MM.1S (cell line): ENCODE measurements around the gene CPPED1.

ENCODE experiments used
- DNase-seq: peaks from one replicate; pipeline ENCODE4 v3.0.0-alpha.2; 2015
- H2AFZ ChIP-seq: fragments of 300-600 bp; sonication (generic); 2 replicates; pipeline ENCODE4 v1.6.0; 2016; ENCODE audit warnings: antibody characterized with exemption, low read length
- H3F3A ChIP-seq: fragments of 300-600 bp; sonication (generic); 2 replicates; pipeline ENCODE4 v1.6.1; 2016; ENCODE audit warnings: mild to moderate bottlenecking, antibody characterized with exemption, low read length, moderate library complexity, mixed read lengths; ENCODE audit not compliant: insufficient read depth
- H3K27ac ChIP-seq: fragments of 300-600 bp; sonication (generic); 2 replicates; pipeline ENCODE4 v1.5.1; 2016; ENCODE audit warnings: mild to moderate bottlenecking, low read length
- H3K27me3 ChIP-seq: fragments of 300-600 bp; sonication (generic); replicated peaks from 2 replicates; pipeline ENCODE4 v1.6.0; 2016; ENCODE audit warnings: low read length; ENCODE audit not compliant: insufficient read depth
- H3K36me3 ChIP-seq: fragments of 300-600 bp; sonication (generic); replicated peaks from 2 replicates; pipeline ENCODE4 v1.6.1; 2016; ENCODE audit warnings: mild to moderate bottlenecking, low read length, mixed read lengths; ENCODE audit not compliant: insufficient read depth
- H3K4me1 ChIP-seq: fragments of 300-600 bp; sonication (generic); 2 replicates; pipeline ENCODE4 v1.6.1; 2016; ENCODE audit warnings: low read length, mixed read lengths
- H3K4me2 ChIP-seq: fragments of 300-600 bp; sonication (generic); 2 replicates; pipeline ENCODE4 v1.6.0; 2016; ENCODE audit warnings: low read depth, low read length
- H3K4me3 ChIP-seq: fragments of 300-600 bp; sonication (generic); 2 replicates; pipeline ENCODE4 v1.5.1; 2016; ENCODE audit warnings: low read length, mixed read lengths
- H3K79me2 ChIP-seq: fragments of 300-600 bp; sonication (generic); 2 replicates; pipeline ENCODE4 v1.6.1; 2016; ENCODE audit warnings: mixed run types, low read length, mixed read lengths
- H3K9ac ChIP-seq: fragments of 300-600 bp; sonication (generic); 2 replicates; pipeline ENCODE4 v1.6.1; 2016; ENCODE audit warnings: low read length, mixed read lengths
- H3K9me2 ChIP-seq: fragments of 300-600 bp; sonication (generic); replicated peaks from 2 replicates; pipeline ENCODE4 v1.6.1; 2016; ENCODE audit warnings: mild to moderate bottlenecking, low read length, mixed read lengths; ENCODE audit not compliant: insufficient read depth
- H3K9me3 ChIP-seq: fragments of 300-600 bp; sonication (generic); replicated peaks from 2 replicates; pipeline ENCODE4 v1.6.1; 2016; ENCODE audit warnings: mild to moderate bottlenecking, low read length, mixed read lengths; ENCODE audit not compliant: insufficient read depth
- H4K20me1 ChIP-seq: fragments of 300-600 bp; sonication (generic); 2 replicates; pipeline ENCODE4 v1.6.1; 2016; ENCODE audit warnings: mild to moderate bottlenecking, low read length, moderate library complexity, mixed read lengths; ENCODE audit not compliant: insufficient read depth
- CTCF ChIP-seq: fragments of 300-600 bp; sonication (generic); IDR thresholded peaks from 2 replicates; pipeline ENCODE4 v1.5.1; 2016; ENCODE audit warnings: antibody characterized with exemption, low read length, mixed read lengths
- EZH2 ChIP-seq: fragments of 300-600 bp; sonication (generic); optimal IDR thresholded peaks from 2 replicates; pipeline ENCODE3; 2017; ENCODE audit warnings: low read depth, mild to moderate bottlenecking, antibody characterized with exemption, low read length, mixed read lengths
- EZH2phosphoT487 ChIP-seq: fragments of 300-600 bp; sonication (generic); IDR thresholded peaks from 2 replicates; pipeline ENCODE4 v1.6.1; 2018; ENCODE audit warnings: antibody characterized with exemption, low read length

Gene CPPED1

GRCh38 chr16:12625716-12626115 is 178.0 kb downstream of the CPPED1 start:
- H3K9ac ChIP-seq: no peak overlapping the region
- H3K9me2 ChIP-seq: no peaks in the 10 kb centered on the region
- H2AFZ ChIP-seq: no peak overlapping the region
- H3K27me3 ChIP-seq: no peaks in the 10 kb centered on the region
- H3K36me3 ChIP-seq: no peaks in the 10 kb centered on the region
- H4K20me1 ChIP-seq: no peaks in the 10 kb centered on the region
- no peak for DNase-seq
- no peaks in the 10 kb centered on the region for H3F3A ChIP-seq
- no peaks in the 10 kb centered on the region for H3K9me3 ChIP-seq
- no peak overlapping the region for H3K27ac ChIP-seq
- no peaks in the 10 kb centered on the region for H3K79me2 ChIP-seq
- no peak overlapping the region for H3K4me3 ChIP-seq
- no peak overlapping the region for H3K4me2 ChIP-seq
- TF ChIP-seq EZH2: no peak
- no peak for TF ChIP-seq CTCF
- TF ChIP-seq EZH2phosphoT487: no peak
- no peaks in the 10 kb centered on the region for H3K4me1 ChIP-seq

GRCh38 chr16:12625068-12625467 is 178.6 kb downstream of the CPPED1 start:
- H3K79me2 ChIP-seq: no peaks in the 10 kb centered on the region
- H3K9ac ChIP-seq: no peak overlapping the region
- no peaks in the 10 kb centered on the region for H3K9me3 ChIP-seq
- H4K20me1 ChIP-seq: no peaks in the 10 kb centered on the region
- H3K9me2 ChIP-seq: no peaks in the 10 kb centered on the region
- H3K4me1 ChIP-seq: no peaks in the 10 kb centered on the region
- H3K27ac ChIP-seq: no peak overlapping the region
- no peaks in the 10 kb centered on the region for H3K36me3 ChIP-seq
- no peak overlapping the region for H3K4me3 ChIP-seq
- no peaks in the 10 kb centered on the region for H3F3A ChIP-seq
- H3K27me3 ChIP-seq: no peaks in the 10 kb centered on the region
- TF ChIP-seq EZH2phosphoT487 (no peak), CTCF (no peak)
- DNase-seq: no peak
- H2AFZ ChIP-seq: no peak overlapping the region
- H3K4me2 ChIP-seq: no peak overlapping the region

- Histone ChIP-seq H3K4me2 (no peak overlapping the region), H3K4me1 (no peaks in the 10 kb centered on the region), H4K20me1 (no peaks in the 10 kb centered on the region), H3K4me3 (no peak overlapping the region), H3K36me3 (no peaks in the 10 kb centered on the region), H3F3A (no peaks in the 10 kb centered on the region), H3K79me2 (no peaks in the 10 kb centered on the region), H2AFZ (no peak overlapping the region), H3K9ac (no peak overlapping the region), H3K27me3 (no peaks in the 10 kb centered on the region), H3K9me3 (no peaks in the 10 kb centered on the region), H3K27ac (no peak overlapping the region), H3K9me2 (no peaks in the 10 kb centered on the region)
- TF ChIP-seq CTCF (no peak), EZH2 (no peak), EZH2phosphoT487 (no peak)
- no peak for DNase-seq
Measured at GRCh38 chr16:12620150-12620549, 183.5 kb downstream of the CPPED1 start.

GRCh38 chr16:12618515-12618914 is 185.2 kb downstream of the CPPED1 start:
- no peak for DNase-seq
- Histone ChIP-seq H3K9ac (no peak overlapping the region), H3K9me3 (no peaks in the 10 kb centered on the region), H4K20me1 (no peaks in the 10 kb centered on the region), H3K9me2 (no peaks in the 10 kb centered on the region), H3K79me2 (no peaks in the 10 kb centered on the region), H3F3A (no peaks in the 10 kb centered on the region), H2AFZ (no peak overlapping the region), H3K27ac (no peak overlapping the region), H3K4me3 (no peak overlapping the region), H3K4me2 (no peak overlapping the region), H3K4me1 (no peaks in the 10 kb centered on the region), H3K36me3 (no peaks in the 10 kb centered on the region), H3K27me3 (no peaks in the 10 kb centered on the region)
- no peak for TF ChIP-seq EZH2phosphoT487
- no peak for TF ChIP-seq CTCF
